VCaP (cell line): Measurements from ENCODE around the gene PRXL2B.

ENCODE experiments used
- H3K27ac ChIP-seq: fragments of 450-650 bp; 2 replicates; pipeline ENCODE4 v1.5.1; 2017
- TF ChIP-seq, protein P1 (sequence below): fragments of 450-650 bp; conservative IDR thresholded peaks from 2 replicates; pipeline ENCODE4 v1.5.1; 2017; ENCODE audit warnings: mild to moderate bottlenecking, moderate library complexity

PRXL2B gene

GRCh38 chr1:2593251-2593878, 6.8 kb downstream of the PRXL2B start:
- H3K27ac ChIP-seq: peak overlapping the region; percentile 52
- TF ChIP-seq, protein P1, sequence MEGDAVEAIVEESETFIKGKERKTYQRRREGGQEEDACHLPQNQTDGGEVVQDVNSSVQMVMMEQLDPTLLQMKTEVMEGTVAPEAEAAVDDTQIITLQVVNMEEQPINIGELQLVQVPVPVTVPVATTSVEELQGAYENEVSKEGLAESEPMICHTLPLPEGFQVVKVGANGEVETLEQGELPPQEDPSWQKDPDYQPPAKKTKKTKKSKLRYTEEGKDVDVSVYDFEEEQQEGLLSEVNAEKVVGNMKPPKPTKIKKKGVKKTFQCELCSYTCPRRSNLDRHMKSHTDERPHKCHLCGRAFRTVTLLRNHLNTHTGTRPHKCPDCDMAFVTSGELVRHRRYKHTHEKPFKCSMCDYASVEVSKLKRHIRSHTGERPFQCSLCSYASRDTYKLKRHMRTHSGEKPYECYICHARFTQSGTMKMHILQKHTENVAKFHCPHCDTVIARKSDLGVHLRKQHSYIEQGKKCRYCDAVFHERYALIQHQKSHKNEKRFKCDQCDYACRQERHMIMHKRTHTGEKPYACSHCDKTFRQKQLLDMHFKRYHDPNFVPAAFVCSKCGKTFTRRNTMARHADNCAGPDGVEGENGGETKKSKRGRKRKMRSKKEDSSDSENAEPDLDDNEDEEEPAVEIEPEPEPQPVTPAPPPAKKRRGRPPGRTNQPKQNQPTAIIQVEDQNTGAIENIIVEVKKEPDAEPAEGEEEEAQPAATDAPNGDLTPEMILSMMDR: no peak

- H3K27ac ChIP-seq: peak overlapping the region; percentile 18; the same call in 1 of the 2 replicates
- TF ChIP-seq, protein P1: no peak
These were observed 7.5 kb downstream of the PRXL2B start for GRCh38 chr1:2594001-2594640.

DNA sequence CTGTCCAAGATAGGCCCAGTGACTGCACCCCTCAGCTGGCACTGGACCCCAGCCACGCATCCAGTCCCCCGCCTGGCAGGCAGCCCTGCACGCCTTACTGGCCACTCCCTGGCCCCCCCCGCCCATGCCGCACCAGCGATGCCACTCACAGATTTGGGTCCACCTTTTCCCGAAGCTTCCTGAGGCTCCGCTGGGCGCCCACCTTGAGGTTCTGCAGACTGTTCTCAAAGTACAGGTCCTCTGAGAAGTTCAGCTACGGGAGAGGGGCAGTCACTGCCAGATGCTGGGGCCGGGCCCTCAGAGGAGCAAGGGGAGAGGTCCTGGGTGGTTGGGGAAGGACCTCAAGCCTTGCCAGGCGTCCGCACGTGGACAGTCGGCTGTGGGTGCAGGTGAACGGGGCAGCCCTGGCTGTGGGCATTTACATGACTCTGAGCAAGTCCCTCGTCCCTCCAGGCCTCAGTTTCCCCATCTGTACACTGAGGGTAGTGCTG, 8.1 kb downstream of the PRXL2B start:
- TF ChIP-seq, protein P1: no peak
- no peak overlapping the region for H3K27ac ChIP-seq

- TF ChIP-seq, protein P1: no peak
- H3K27ac ChIP-seq: no peak overlapping the region
These were observed 8.8 kb downstream of the PRXL2B start for GRCh38 chr1:2595261-2595811.

DNA sequence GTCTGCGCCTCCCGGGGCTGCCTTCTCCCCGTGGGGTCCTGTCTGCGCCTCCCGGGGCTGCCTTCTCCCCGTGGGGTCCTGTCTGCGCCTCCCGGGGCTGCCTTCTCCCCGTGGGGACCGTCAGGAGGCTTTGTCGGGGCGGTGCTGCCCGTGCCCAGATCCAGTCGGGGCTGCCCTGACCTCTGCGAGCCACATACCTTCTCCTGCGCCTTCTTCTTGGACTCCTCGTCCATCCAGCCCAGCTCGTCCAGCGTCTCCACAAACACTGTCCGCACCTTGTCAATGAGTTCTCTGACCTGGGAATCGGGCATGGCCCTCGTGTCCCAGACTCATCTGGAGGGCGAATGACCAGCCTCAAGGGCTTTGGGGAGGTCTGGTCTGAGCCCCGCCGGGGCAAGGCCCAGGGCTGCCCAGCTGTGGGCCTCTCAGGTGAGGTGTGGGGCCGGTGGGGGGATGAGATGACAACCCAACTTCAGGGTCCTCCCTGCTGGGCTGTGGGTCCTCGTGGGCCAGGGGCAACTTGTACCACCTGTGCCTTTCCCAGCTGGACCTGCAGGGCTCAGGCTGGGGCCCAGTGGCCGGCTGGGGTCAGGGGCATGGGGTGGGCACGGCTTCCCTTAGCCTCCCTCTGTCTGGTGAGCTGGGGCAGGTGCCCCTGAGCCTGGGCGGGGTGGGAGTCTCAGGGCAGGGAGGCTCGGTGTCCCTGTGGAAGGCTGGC, 9.4 kb downstream of the PRXL2B start:
- no peak overlapping the region for H3K27ac ChIP-seq
- TF ChIP-seq, protein P1: no peak

- TF ChIP-seq, protein P1: no peak
- no peak overlapping the region for H3K27ac ChIP-seq
These were observed 10.2 kb downstream of the PRXL2B start for GRCh38 chr1:2596530-2597333.
